Spinal cord (tissue), 10 donors: ENCODE measurements around the gene PLAC1. TPM values are rescaled to one million over a fixed set of nuclear protein-coding genes. Genes with fewer than 3 reads are reported as not detected.
A peak's percentile ranks its signal among the peaks of the same experiment; 100 is the strongest.

Experiments used
- DNase-seq, 6 donors: peaks; one replicate each; pipeline versions ENCODE4 v3.0.0 to v3.0.0-alpha.2; 2013 to 2015; ENCODE audit warnings: low spot score in 6 of 6, low read depth in 4 of 6
- H3K27ac ChIP-seq: one replicate; pipeline ENCODE4 v1.5.1; 2013; ENCODE audit warnings: low read depth, low read length, control low read depth
- H3K27me3 ChIP-seq: one replicate; pipeline ENCODE4 v1.6.1; 2013; ENCODE audit warnings: low read length; ENCODE audit not compliant: control insufficient read depth, insufficient read depth
- H3K36me3 ChIP-seq: one replicate; pipeline ENCODE4 v1.6.1; 2013; ENCODE audit warnings: low read length; ENCODE audit not compliant: control insufficient read depth, insufficient read depth
- H3K4me1 ChIP-seq: one replicate; pipeline ENCODE4 v1.6.1; 2013; ENCODE audit warnings: low read length; ENCODE audit not compliant: control insufficient read depth, insufficient read depth
- H3K4me3 ChIP-seq: one replicate; pipeline ENCODE4 v1.5.1; 2013; ENCODE audit warnings: low read depth, low read length, control low read depth
- H3K9me3 ChIP-seq: one replicate; pipeline ENCODE4 v1.6.1; 2013; ENCODE audit warnings: low read length; ENCODE audit not compliant: control insufficient read depth, insufficient read depth
- WGBS: methylation state at CpG from one replicate; pipeline ENCODE4 v1.1.5; 2013; ENCODE audit warnings: missing lambda C conversion rate; ENCODE audit not compliant: insufficient coverage; 5-methylcytosine and 5-hydroxymethylcytosine counted together
- polyA plus RNA-seq, 2 donors: library from polyadenylated mRNA; unstranded; fragments of 120-200 nt; gene quantifications; one replicate each; pipeline ENCODE4 v1.2.1, GENCODE V29; 2013; ENCODE audit not compliant: insufficient read length in 2 of 2
- total RNA-seq, 2 donors: library from RNA; depleted of rRNA in 1 of 2; stranded (reverse); fragments of 120-200 nt in 1 of 2; fragments of >200 nt in 1 of 2; gene quantifications; one replicate each; pipeline versions ENCODE4 v1.2.3 to v1.2.4, GENCODE V29; 2013 to 2014
- donor health status: healthy.

The PLAC1 gene
- total and polyA plus RNA-seq, 4 donors, result 0.59 to 1.4 (median 0.74) TPM; not detected in 1

DNA sequence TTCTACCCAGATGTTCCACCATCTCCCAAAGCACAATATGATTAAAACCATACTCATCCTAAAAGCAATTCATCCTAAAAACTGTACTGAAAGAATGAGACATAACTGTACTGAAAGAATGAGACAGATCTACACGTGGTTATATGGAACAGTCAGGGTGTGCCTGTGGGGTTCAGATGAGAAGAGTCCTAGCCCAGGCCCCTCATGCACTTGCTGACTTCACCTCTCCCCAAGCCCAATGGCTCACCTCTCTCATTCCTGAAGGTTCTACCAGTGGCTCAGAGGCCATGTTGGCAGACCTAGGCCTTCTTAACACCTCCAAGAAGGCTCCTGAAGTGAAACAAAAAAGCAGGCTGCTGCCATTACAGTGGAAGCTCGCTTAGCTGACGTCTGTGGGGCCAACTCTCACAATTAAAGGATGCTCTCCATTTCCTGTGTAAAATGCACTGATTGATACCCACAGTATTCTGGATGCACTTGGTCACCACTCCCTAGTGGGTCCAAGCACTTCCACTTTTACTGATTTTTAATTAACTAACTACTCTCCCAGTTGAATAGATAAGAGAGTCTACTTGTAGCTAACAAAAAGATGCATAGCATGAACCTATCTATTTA lies 3.8 kb downstream of the PLAC1 start:
- 21% methylated on average over 2 of the region's 3 CpGs for WGBS
- Histone ChIP-seq H3K4me1 (no peaks in the 10 kb centered on the region), H3K27me3 (no peaks in the 10 kb centered on the region), H3K27ac (no peak overlapping the region), H3K36me3 (no peaks in the 10 kb centered on the region), H3K9me3 (no peaks in the 10 kb centered on the region), H3K4me3 (no peak overlapping the region)
- DNase-seq, result no peak

DNA sequence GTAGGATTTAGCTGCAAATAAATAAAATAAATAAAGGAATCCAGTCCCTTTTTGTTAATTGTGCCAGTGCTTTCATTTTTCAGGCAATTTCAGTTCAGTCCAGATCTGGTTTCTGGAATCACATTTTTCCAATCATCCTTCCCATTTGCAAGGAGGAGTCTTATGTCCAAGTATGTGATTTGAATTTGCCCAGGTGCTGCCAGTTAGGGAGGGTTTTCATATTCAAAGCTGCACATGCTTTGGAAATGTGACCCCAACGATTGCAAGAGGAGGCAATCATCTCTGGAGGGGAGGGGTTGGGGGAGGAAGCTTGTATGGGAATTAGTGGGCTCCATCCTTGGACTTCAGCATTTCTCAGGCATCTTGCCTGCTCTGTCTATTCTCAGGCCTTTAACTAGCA lies 4.4 kb downstream of the PLAC1 start:
- Histone ChIP-seq H3K4me3 (no peak overlapping the region), H3K4me1 (no peaks in the 10 kb centered on the region), H3K36me3 (no peaks in the 10 kb centered on the region), H3K9me3 (no peaks in the 10 kb centered on the region), H3K27me3 (no peaks in the 10 kb centered on the region), H3K27ac (no peak overlapping the region)
- WGBS, result 33% methylated on average over 1 of the region's 1 CpG
- DNase-seq, result no peak

- Histone ChIP-seq H3K27ac (peak overlapping the region; percentile 30), H3K4me1 (no peaks in the 10 kb centered on the region), H3K9me3 (no peaks in the 10 kb centered on the region), H3K27me3 (peaks cover 4% of the 10 kb centered on the region), H3K36me3 (no peaks in the 10 kb centered on the region), H3K4me3 (no peak overlapping the region)
- no peak for DNase-seq
- WGBS, result 69% methylated on average over 5 of the region's 6 CpGs
Observed at GRCh38 chrX:134650701-134651100, 7.6 kb downstream of the PLAC1 start.

- Histone ChIP-seq H3K4me3 (no peak overlapping the region), H3K9me3 (no peaks in the 10 kb centered on the region), H3K4me1 (no peaks in the 10 kb centered on the region), H3K36me3 (no peaks in the 10 kb centered on the region), H3K27me3 (peaks cover 4% of the 10 kb centered on the region), H3K27ac (no peak overlapping the region)
- WGBS, result 84% methylated on average over 4 of the region's 4 CpGs
- no peak for DNase-seq
Observed at GRCh38 chrX:134649770-134650169, 8.5 kb downstream of the PLAC1 start.

- H3K27ac ChIP-seq, result no peak overlapping the region
- H3K9me3 ChIP-seq, result no peaks in the 10 kb centered on the region
- H3K27me3 ChIP-seq, result peaks cover 4% of the 10 kb centered on the region
- WGBS, result no CpG with 5 or more reads among the region's 2 CpGs
- H3K36me3 ChIP-seq, result no peaks in the 10 kb centered on the region
- H3K4me1 ChIP-seq, result no peaks in the 10 kb centered on the region
- no peak overlapping the region for H3K4me3 ChIP-seq
- DNase-seq, result peak in 1 of 6 donors; percentile 44
Observed at GRCh38 chrX:134647477-134647877, 10.8 kb downstream of the PLAC1 start.

DNA sequence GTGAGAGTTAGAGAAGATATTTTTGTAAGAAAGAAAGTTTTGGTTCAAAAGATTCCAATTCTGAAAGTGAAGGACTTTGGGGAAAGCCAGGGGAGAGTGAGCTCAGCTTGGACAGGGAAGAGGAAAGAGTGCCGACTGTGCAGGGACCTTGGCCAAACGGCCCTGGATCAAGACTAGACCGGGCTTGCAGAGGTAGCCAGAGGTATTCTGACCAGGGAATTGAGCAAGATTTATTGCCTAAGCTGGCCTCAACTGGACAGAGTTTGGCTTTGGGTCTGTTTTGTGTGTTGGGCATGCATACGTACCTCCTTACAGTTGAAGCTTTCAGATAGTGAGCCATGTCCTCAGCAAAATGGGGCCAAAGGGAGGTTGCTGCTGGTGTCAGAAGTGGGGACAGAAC lies 11.6 kb downstream of the PLAC1 start:
- WGBS, result 78% methylated on average over 4 of the region's 4 CpGs
- no peak for DNase-seq
- H3K27me3 ChIP-seq, result peaks cover 4% of the 10 kb centered on the region
- H3K36me3 ChIP-seq, result no peaks in the 10 kb centered on the region
- no peak overlapping the region for H3K27ac ChIP-seq
- no peaks in the 10 kb centered on the region for H3K9me3 ChIP-seq
- H3K4me1 ChIP-seq, result no peaks in the 10 kb centered on the region
- H3K4me3 ChIP-seq, result no peak overlapping the region

GRCh38 chrX:134645936-134646543 lies 12.2 kb downstream of the PLAC1 start:
- 100% methylated on average over 1 of the region's 6 CpGs for WGBS
- Histone ChIP-seq H3K36me3 (no peaks in the 10 kb centered on the region), H3K27me3 (peaks cover 4% of the 10 kb centered on the region), H3K4me3 (no peak overlapping the region), H3K4me1 (no peaks in the 10 kb centered on the region), H3K27ac (no peak overlapping the region), H3K9me3 (no peaks in the 10 kb centered on the region)
- DNase-seq, result no peak

GRCh38 chrX:134642386-134642785 lies 15.9 kb downstream of the PLAC1 start:
- Histone ChIP-seq H3K9me3 (no peaks in the 10 kb centered on the region), H3K27ac (no peak overlapping the region), H3K36me3 (no peaks in the 10 kb centered on the region), H3K4me1 (no peaks in the 10 kb centered on the region), H3K4me3 (no peak overlapping the region), H3K27me3 (peaks cover 4% of the 10 kb centered on the region)
- WGBS, result 78% methylated on average over 1 of the region's 1 CpG
- DNase-seq, result no peak

- 83% methylated on average over 2 of the region's 2 CpGs for WGBS
- no peaks in the 10 kb centered on the region for H3K36me3 ChIP-seq
- no peaks in the 10 kb centered on the region for H3K4me1 ChIP-seq
- no peaks in the 10 kb centered on the region for H3K9me3 ChIP-seq
- H3K27ac ChIP-seq, result no peak overlapping the region
- no peak overlapping the region for H3K4me3 ChIP-seq
- no peak for DNase-seq
- H3K27me3 ChIP-seq, result no peaks in the 10 kb centered on the region
Observed at GRCh38 chrX:134641346-134641745, 16.9 kb downstream of the PLAC1 start.

DNA sequence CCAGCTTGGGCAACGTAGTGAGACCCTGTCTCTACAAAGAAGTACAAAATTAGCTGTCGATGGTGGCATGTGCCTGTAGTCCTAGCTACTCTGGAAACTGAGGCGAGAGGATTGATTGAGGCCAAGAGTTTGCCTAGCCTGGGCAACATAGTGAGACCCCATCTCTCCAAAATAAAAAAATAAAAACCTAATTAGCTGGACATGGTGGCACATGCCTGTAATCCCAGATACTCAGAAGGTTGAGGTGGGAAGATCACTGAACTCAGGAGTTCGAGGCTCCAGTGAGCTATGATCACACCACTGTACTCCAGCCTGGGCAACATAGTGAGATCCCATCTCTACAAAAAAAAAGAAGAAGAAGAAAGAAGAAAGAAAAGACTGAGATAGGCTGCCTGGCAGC lies 17.4 kb downstream of the PLAC1 start:
- Histone ChIP-seq H3K27me3 (no peaks in the 10 kb centered on the region), H3K36me3 (no peaks in the 10 kb centered on the region), H3K4me1 (no peaks in the 10 kb centered on the region), H3K27ac (no peak overlapping the region), H3K9me3 (no peaks in the 10 kb centered on the region), H3K4me3 (no peak overlapping the region)
- no peak for DNase-seq
- 86% methylated on average over 2 of the region's 4 CpGs for WGBS
